ENCODE results near the gene FOXRED1.
"Not testable (repeated sequence)": the region's sequence is repeated elsewhere in the genome, so short reads cannot be mapped to it uniquely, and the experiment has no call there.

The FOXRED1 gene

DNA sequence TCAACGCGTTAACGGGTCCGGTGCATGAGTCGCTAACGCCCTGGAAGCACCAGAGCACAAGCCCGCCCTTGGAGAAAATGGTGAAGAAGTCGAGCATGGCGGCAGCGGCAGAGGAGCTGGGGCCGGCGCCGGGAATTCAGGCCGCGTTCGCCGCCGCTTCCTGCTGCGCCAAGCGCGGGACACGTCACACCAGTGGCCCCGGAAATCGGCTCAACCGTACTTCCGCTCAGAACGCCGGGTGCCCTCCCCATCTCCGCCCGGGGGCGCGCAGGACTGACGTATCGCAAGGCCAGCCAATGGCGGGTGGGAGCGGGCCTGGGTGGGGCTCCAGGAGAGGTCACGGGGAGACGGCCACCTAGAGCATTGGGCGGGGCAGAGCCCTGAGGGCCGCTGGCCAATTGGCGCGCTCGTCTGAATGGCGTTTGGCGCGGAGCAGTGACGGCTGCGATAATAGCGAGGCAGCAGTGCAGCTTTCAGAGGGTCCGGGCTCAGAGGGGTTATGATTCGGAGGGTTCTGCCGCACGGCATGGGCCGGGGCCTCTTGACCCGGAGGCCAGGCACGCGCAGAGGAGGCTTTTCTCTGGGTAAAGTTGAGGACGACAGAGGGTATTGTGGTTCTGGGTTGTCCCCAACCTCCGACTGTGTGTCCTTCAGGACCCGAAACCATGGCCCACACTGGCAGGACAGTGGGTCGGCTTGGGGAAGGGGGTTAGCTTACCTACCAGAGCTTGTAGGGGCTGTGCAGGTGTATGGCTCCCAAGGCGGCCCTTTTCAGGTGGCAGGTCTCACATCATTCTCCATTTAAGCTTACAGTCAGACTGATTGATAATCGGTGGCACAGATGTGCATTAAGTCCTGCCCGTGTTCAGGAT is at the start of gene FOXRED1, which contains the start of gene SRPRA:
FOXRED1 (plus strand) TSS at position 447 of the 872 bp plus-strand sequence; CDS start at position 500, 53 bp downstream.
SRPRA (minus strand) TSS at position 188 of the 872 bp plus-strand sequence; CDS start at position 97, 91 bp downstream.
- DNase-seq, result peak; percentile 99

DNA sequence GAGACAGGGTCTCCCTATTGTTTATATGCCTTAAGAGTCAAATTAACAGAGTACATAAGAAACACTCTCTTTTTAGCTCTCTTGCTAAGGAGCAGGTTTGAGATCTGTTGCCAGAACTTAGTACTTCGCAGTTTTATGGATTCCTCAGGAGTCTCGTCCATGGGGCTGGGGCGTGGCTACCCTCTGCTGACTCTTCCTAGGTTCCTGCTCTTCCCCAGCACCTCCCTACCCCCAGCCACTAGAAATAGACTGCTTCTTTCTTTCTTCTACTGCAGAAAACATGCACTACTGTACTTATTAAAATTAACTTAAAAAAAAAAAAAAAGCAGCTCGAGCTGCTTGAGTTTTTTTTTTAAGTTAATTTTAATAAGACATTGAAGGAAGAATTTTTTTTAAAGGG is 49.4 kb upstream of the FOXRED1 start:
- no peak for DNase-seq

DNA sequence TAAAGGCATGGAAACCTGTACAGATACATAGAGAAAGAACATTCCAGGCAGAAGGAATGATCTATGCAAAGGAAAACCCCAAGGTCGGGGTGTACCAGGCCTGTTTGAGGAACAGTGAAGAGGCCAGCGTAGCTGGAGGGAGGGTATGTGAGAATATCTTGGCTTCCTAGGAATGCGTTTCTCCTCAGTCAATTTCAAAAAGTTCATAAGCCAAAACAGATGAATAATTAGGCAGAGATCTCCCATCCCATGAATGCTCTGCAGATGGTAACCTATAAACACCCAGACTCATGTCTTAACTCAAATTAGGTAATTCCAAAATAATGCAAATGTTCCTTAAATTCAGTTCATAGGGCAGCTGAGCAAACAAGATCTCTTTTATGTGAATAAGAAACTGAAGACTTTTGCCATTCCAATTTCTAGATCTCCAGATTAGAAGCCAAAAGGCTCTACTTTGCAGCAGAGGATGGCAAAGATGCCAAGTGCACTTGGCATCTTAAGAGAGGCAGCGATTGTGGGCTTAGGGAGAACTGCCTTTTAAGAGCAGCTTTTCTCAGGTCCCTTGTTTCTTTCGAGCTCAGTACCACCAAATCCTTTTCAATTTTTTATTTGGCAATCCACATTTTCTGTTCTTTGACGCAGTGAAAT is 44.2 kb upstream of the FOXRED1 start:
- no peak for DNase-seq

DNA sequence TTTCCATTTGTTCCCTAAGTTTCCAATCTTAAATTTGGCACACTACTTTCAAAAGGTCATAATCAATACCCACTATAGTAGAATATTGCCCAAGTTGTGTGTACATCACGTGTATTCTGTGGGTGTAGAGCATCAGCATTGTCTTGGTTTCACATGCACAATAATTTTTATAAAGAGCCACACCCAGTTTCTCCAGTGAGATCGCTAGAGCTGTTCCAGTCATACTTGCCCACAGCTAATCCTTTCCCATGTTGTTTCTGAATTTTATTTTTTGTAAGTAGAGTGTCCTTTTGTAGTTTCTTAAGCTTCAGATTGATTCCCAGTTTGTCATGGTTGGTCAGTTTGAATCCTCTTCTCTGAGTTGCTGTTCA is 43.7 kb upstream of the FOXRED1 start:
- DNase-seq, result no peak

DNA sequence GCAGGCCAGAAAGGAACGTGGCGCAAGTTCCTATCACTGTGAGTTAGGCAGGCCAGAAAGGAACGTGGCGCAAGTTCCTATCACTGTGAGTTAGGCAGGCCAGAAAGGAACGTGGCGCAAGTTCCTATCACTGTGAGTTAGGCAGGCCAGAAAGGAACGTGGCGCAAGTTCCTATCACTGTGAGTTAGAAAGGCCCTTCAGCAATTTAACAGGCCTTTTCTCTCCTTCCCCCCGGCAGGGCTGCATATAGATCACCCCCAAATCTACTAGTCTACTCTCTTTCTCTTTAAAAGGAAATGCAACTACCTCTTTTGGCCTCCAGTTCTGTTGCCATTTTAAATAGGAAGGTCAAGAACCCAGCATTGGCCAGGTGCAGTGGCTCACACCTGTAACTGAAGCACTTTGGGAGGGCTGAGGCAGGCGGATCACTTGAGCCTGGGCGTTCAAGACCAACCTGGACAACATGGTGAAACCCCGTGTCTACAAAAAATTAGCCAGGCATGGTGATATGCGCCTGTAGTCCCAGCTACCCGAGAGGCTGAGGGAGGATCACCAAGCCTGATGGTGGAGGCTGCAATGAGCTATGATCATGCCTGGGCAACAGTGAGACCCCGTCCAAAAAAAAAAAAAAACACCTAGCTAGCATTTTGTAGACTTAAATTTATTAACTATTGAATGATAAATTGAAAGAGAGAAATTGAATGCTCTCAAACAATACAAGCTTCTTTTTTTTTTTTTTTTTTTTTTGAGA is 42.4 kb upstream of the FOXRED1 start:
- DNase-seq, result no peak

DNA sequence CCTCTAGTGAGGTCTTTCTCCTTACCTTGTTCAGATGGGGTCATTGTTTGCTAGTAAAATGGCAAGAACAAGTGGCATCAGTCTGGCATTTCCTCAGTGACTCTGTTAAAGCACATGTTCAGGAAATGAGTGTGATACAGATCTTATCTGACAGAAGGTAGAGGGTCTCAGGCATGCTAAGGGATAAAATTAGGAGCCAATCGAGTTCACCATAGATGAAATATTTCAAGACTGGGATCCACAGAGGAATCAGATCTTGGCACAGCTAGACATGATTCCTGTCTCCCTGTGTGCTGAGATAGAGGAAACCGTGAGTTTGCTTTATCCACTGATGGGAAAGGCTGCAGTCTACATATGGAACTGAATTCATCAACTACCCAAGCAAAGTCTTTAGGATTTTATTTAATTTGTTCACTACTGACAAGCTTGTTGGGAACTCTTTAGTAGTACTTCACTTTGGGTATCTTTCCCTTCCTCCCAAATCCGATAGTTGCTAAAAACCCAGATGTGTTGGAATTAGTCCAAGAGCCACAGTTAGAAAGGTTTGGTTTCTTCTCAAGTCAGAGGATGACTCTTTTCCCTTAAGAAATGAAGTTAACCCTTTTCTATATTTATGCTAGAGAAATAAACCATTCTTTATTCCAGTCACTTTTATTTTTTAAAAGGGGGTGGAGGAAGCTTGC is 39.0 kb upstream of the FOXRED1 start:
- no peak for DNase-seq

DNA sequence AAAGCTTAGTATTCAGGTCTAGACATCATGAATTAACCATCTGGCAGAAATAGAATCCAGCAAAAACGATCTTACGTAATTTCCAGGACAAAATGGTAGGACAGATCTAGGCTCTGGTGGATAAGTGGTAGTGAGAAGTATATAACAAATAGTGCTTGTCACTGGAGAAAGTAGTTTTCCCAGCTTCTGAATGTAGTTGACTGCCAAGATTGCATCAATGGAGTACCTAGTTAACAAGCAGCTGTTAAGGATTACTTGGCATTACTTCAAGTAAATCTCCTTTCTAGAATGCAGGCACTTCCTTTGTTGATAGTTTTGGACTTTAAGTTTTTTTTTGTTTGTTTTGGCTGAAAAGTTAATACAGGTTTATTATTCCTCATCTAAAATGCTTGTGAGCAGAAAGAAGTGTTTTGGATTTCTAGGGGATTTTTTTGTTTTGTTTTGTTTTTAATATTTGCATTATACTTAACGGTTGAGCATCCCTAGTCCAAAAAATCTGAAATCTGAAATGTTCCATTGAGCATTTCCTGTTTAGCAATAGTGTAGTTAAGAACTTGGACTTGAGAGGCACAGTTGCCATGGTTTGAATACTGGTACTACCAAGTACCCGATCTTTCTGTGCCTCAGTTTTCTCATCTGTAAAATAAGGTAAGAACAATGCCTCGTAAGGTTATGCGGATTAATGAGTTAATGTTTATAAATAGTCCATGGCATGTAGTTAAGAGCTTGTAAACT is 37.1 kb upstream of the FOXRED1 start:
- no peak for DNase-seq

DNA sequence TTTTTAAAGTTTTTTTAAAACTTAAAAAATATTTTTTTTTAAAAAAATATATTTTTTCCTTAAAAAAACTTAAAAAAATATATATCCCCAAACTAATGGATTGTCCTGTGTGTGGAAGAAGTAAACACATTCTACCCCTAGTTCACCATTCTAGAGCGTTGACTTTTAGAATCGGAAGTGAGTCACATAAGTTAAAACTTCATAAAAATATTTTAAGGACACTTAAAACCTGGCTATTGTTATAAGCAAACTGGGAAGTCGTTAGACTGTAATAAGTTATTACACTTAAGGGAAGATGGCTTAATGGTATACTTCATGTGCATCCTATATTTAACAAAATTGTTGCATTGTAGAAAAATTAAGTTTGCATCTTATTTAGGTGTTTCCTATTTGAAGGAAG is 36.3 kb upstream of the FOXRED1 start:
- no peak for DNase-seq

DNA sequence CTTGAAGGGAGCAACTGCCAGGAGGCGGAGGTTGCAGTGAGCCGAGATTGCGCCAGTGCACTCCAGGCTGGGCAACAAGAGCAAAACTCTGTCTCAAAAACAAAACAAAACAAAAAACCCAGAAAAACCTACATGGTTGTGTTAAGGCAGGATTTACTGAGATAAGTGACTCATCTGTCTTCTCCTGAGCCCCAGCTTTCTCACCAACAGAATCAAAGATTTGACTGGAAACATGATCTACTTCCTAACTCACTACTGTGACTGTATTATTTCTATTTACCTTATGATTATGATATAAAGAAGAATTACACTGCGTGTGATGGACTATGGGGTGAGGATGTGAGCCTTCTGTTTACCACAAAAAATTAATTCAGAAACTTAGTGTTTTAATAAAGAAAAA is 35.6 kb upstream of the FOXRED1 start:
- no peak for DNase-seq

DNA sequence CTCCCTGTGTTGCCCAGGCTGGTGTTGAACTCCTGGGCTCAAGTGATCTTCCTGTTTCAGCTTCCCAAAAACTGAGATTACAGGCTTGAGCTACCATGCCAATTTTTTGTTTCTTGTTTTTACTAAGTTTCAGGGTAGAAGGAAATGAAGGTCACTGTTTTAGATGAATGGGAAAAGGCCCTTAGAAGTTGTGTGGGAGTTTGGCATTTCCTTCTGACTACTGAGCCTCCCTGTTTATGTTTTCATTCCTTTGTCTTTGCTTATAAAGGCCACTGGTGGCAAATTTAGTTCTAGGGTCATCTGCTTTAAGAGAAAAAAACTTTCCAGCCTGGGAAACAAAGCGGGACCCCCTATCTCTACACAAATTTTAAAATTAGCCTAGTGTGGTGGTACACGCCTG is 22.3 kb upstream of the FOXRED1 start:
- DNase-seq, result no peak

DNA sequence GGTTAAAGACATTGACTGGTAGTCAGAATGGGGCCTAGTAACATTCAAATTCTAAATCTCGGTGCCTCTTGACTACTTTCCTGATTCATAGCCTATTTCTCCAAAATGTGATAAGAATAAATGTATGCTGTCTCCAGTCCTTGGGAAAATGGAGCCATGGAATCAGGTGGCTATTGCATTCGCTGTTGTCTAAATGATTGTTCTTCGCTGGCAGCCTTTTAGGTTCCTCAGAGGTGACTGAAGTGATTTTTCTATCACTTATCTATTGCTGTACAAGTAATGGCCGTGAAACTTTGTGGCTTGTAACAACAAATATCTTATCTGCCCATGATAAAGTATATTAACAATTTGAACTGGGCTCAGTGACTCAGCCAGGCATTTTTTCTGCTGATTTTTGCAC is 15.7 kb upstream of the FOXRED1 start:
- DNase-seq, result no peak

DNA sequence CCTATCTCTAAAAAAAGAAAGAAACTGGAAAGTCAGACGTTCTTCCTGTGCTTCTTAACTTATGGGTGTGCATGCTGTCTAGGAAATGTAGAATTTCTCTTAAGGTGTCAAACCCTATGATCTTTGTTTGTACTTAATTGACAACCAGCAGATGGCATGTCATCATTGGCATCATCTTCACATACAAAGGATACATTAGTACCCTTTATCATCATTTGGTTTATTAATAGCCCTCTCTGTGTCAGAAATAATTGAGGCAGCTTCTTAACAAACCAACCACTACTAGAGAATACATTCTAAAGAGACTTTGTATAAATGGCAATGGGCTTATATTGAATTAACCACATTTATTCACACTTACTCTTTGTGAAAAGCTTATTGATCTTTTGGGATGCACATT is 14.1 kb upstream of the FOXRED1 start:
- DNase-seq, result no peak

DNA sequence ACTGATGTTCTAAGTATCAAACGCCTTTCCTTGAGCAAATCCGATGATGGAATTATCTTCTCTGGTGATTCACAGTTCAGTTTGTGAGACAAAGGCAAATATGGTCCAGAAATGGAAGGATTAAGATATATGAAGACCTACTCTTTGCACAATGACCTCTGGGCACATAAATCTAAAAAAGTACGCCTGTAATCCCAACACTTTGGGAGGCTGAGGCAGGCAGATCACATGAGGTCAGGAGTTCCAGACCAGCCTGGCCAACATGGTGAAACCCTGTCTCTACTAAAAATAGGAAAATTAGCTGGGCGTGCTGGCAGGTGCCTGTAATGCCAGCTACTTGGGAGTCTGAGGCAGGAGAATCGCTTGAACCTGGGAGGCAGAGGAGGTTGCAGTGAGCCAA is 13.4 kb upstream of the FOXRED1 start:
- DNase-seq, result not testable (repeated sequence)

DNA sequence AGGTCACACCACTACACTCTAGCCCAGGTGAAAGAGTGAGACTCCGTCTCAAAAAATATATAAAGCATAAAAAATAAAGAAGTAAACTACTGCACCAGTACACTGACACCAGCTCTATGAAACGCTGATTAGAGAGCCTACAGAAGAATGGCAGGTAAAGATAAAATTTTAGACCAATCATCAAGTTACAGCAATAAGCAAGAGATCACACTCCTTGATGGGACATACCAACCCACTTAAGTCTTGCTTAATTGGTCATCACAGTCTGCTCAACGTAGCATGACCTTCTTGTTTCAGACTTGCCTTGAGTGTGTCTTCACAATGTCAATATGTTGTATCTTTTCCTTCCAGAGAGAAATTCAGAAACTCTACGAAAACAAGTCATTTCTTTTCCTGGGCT is 12.7 kb upstream of the FOXRED1 start:
- DNase-seq, result no peak

DNA sequence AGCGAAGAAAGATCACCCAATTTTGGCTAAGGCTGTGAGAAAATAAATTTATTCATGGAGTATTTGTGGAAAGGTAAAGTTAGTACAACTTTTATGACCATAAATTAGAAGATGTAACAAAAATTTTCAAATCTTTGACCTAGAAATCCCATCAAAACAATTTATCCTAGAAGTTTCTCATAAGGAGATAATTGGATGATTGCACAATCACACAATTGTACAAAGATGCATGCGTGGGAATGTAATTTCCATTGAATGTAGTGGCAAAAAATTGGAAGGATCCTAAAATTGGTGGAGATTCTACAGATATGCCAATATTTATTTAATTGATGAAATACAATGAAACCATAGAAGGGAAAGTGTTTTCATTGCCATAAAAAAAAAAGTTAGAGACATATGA is 11.8 kb upstream of the FOXRED1 start:
- DNase-seq, result no peak

DNA sequence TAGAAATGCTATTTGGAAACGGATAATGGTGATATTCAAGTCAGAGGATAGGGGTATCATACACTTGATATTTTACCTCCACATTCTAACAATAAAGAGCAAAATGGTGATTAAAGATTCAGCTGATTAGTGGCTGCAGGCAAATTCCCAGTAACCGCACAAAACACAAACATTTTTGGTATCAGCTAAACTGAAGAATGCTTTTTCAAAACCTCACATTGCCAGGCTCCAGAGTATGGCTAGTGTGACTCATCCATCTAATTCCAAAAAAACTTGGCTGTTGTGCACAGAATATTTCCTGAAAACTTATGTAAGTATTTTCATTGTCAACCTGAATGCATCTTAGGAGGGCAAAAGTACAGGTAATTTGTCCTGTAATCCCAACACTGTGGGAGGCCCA is 11.2 kb upstream of the FOXRED1 start:
- peak; percentile 48 for DNase-seq

DNA sequence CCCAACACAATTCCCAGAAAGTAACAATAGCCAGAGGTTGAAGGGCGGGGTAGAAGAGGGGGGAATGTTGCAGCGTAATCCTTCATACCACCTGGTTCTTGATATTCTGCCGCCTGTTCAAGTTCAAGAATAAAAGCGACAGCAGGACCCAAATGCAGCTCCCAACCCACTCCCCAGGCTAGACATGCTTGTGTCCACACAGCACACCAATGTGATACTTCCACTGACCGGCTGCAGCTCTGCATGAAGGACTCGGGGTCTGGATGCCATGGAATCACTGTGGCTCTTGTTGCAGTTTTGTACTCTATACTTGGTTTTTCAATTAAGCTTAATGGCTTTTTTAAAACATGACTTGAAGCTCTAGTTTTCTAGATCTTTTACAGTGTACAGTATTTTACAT is 6.7 kb upstream of the FOXRED1 start:
- no peak for DNase-seq

DNA sequence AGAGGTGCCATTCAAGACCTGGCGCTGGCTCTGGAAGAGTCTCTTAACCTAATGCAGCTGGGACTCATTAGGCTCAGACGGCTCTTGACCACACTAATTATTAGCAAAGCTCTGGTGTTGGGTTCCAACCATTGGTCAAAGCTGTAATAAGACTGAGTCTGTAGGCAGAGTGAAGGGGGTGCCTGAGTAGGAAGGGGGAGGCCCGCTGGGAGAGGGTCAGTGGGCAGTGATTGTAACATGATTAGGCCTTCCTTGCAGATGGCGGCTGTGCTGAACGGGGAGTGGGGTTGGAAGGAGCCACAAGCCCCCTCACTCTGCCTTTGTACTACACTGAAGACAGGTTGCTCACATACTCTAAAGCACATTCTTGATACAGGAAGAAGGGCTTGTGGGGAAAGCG is 5.5 kb upstream of the FOXRED1 start:
- DNase-seq, result no peak

DNA sequence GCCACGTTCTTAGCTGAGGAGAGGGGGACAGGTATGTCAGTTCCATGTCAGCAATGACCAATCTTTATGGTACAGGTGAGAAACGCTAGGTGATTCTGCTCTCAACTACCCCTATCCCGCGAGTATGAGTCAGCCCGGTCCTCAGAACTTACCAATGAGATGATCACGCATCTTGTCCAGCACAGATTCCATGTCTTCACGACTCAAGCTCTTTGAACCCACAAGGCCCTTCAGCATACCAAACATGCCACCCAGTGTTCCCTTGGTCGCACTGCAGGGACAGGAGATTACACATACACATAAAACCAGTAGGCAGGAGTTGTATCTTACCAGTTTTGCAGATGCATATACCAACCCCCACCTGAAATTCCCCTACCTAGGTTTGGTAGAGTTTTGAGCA is 3.1 kb upstream of the FOXRED1 start:
- DNase-seq, result no peak

DNA sequence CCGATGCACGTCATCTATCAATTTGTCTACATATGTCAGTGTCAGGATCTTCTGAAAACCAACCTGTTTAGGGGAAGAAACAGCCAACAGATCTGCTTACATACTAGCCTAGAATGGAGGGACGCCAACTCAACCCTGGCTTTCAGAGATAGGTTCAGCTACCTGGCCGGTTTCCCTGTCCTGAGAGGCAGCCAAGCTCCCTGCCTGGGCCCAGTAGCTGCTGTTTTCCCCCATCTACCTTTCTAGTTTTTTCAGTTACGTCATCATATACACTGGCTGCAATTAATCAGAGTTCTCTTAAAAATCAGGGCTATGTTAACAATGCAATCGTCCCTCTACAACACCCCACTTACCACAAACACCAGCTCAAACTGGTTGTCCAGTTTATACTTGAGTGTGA is 1.3 kb upstream of the FOXRED1 start:
- no peak for DNase-seq

DNA sequence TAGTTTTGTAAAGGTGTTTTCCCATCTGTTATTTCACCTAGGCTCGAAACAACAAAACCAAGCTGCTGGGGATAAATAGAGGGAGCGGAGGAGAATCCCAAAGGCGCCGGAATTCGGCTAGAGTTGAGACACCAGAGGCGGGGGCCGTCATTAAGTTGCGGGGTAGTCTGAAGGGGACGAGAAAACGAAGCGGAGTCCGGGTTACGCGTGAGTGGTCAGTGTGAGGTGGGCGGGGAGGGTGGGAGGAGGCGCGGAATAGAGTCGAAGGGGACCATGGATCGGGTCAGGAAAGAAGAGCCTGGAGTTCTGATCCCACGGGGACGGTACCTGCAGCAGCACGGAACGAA is 620 bp upstream of the FOXRED1 start:
- no peak for DNase-seq

DNA sequence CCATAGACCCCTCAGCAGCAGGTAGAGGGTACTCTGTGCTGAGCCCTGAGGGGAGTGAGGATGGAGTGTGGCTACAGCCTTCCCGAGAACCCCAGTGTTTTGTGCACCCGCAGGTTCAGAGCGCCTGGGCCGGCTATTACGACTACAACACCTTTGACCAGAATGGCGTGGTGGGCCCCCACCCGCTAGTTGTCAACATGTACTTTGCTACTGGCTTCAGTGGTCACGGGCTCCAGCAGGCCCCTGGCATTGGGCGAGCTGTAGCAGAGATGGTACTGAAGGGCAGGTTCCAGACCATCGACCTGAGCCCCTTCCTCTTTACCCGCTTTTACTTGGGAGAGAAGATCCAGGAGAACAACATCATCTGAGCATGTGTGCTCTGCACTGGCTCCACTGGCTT is 8.4 kb downstream of the FOXRED1 start:
- no peak for DNase-seq

DNA sequence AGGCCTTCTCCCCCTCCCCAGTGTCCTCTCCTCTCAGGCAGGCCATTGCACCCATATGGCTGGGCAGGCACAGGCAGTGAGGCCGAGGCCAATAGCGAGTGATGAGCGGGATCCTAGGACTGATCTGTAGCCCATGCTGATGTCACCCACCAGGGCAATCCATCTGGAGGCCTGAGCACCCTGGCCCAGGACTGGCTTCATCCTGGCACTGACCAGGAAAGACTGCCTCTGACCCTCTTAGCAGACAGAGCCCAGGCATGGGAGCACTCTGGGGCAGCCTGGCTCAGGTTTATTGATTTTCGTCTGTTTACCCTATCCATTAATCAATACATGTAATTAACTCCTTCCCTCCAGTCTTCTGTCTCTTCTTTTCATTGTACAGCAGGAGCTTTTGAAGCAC is 8.8 kb downstream of the FOXRED1 start:
- no peak for DNase-seq

Data from NCI-H226 (cell line).